ENCODE measurements around the gene SAGE1.

GRCh38 chrX:135893294-135893817 is at the start of gene SAGE1, which contains the start of gene CT45A10:
- TF ChIP-seq SIN3B (IDR thresholded peaks at IDR 0.05; ENCODE audit: low read length), result no peak
- no peak for TF ChIP-seq RBFOX2 (IDR thresholded peaks at IDR 0.05; ENCODE audit: low read depth, low read length)
- TF ChIP-seq EZH2 (conservative IDR thresholded peaks at IDR 0.05; ENCODE audit: low read depth, low read length), result no peak
- TF ChIP-seq ZBTB34 (CRISPR knock-in tag; IDR thresholded peaks at IDR 0.05), result no peak
- TF ChIP-seq ASH2L (IDR thresholded peaks at IDR 0.05; ENCODE audit: insufficient read length, low read depth, low read length), result no peak
- no peak for TF ChIP-seq MYC (CRISPR knock-in tag; IDR thresholded peaks at IDR 0.05; ENCODE audit: borderline replicate concordance)
- no peak for TF ChIP-seq ZNF747 (CRISPR knock-in tag; IDR thresholded peaks at IDR 0.05; ENCODE audit: borderline replicate concordance)
- TF ChIP-seq ZKSCAN8 (CRISPR knock-in tag; IDR thresholded peaks at IDR 0.05; ENCODE audit: borderline replicate concordance), result no peak
